ENCODE data around the gene OTULIN.

- no peak for TF ChIP-seq USF2 (IDR thresholded peaks at IDR 0.05; ENCODE audit: low read depth, low read length)
- no peak for TF ChIP-seq USF2 (CRISPR knock-in tag; IDR thresholded peaks at IDR 0.05; ENCODE audit: borderline replicate concordance)
- TF ChIP-seq CTCF (CRISPR knock-in tag; IDR thresholded peaks at IDR 0.05), result no peak
- TF ChIP-seq ZNF275 (CRISPR knock-in tag; IDR thresholded peaks at IDR 0.05; ENCODE audit: borderline replicate concordance), result no peak
- no peak for TF ChIP-seq PBX2 (CRISPR knock-in tag; IDR thresholded peaks at IDR 0.05)
- no peak for TF ChIP-seq HNF4G (IDR thresholded peaks at IDR 0.05; ENCODE audit: borderline replicate concordance, low read depth, low read length)
- TF ChIP-seq HNF4G (CRISPR knock-in tag; IDR thresholded peaks at IDR 0.05; ENCODE audit: borderline replicate concordance, low read depth), result no peak
- no peak for TF ChIP-seq TAF1 (CRISPR knock-in tag; IDR thresholded peaks at IDR 0.05)
- TF ChIP-seq FLYWCH1 (CRISPR knock-in tag; IDR thresholded peaks at IDR 0.05), result no peak
- TF ChIP-seq ZC3H4 (CRISPR knock-in tag; IDR thresholded peaks at IDR 0.05; ENCODE audit: borderline replicate concordance), result no peak
- no peak for TF ChIP-seq ZNF34 (CRISPR knock-in tag; IDR thresholded peaks at IDR 0.05; ENCODE audit: borderline replicate concordance)
Observed at GRCh38 chr5:14617441-14617840, 47.1 kb upstream of the OTULIN start.

Measured in HepG2 (cell line).